HG03139 (cell line): ENCODE results near the gene CSMD2.

ENCODE experiments used
- ATAC-seq: cut with Tn5 transposase; IDR thresholded peaks from one replicate; pipeline ENCODE4 v1.9.1; 2021; ENCODE audit not compliant: unreplicated experiment

The CSMD2 gene

DNA sequence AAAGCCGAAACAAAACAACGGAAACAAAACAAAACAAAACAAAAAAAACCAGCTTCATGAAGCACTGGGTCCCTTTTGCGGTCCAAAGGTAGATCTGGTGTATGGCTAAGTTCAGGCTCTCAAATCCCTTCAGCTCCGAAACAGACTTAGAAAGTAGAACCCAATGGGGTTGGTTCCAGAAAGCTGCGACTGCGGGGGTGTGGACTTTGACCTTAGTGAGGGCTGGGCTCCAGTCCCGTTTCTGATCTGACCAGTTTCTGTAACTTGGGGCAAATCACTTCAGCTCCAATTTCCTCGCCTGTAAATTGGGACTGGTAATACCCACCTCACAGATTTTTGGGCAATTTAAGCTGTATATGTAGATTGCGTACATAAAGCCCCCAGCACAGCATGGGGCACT lies 587.4 kb downstream of the CSMD2 start:
- no peak for ATAC-seq

GRCh38 chr1:33576821-33577599 lies 588.0 kb downstream of the CSMD2 start:
- no peak for ATAC-seq

DNA sequence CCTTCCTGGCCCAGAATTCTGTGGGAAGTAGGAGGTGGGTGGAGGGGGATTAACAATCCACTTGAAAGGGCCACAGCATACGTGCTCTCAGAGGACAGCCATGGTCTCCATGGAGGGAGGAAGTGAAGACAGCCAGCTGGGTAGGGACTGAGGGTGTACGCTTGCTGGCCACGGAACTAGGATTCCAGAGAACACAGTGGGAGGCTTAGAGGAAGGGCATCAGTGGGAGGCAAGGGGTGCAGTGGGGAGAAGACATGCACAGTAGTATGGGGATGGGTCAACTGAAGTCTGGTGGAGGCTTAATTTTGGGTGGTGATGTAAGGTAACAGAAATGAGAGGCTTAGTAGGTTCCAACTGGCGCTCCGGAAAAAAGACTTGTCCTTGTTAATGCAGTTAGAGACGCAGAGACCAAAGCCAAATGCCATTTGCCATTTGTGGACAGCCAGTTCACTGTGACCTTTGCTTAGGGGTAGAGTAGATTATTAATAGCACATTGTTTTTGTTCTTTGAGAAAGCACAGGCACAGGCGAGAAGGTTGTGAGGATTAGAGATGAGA lies 589.6 kb downstream of the CSMD2 start:
- ATAC-seq, result no peak

GRCh38 chr1:33573661-33574060 lies 591.4 kb downstream of the CSMD2 start:
- ATAC-seq, result no peak

GRCh38 chr1:33572387-33572786 lies 592.6 kb downstream of the CSMD2 start:
- no peak for ATAC-seq

DNA sequence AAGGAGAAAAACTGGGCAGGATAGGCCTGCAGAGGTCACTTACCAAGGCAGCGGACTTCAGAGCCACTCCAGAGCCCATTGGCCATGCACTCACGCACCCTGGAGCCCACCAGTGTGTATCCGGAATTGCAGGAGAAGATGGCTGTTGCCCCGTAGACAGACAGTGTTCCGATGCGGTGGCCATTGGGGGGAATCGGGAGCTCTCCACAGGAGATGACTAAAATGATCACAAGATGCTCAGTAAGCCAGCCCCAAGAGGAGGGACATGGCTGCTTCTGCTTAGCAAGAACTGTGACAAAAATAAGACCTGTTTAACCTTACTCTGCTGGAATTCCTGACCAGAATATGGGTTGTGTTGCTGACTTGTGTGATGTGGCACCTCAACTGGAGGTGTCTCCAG lies 595.7 kb downstream of the CSMD2 start:
- ATAC-seq, result no peak

DNA sequence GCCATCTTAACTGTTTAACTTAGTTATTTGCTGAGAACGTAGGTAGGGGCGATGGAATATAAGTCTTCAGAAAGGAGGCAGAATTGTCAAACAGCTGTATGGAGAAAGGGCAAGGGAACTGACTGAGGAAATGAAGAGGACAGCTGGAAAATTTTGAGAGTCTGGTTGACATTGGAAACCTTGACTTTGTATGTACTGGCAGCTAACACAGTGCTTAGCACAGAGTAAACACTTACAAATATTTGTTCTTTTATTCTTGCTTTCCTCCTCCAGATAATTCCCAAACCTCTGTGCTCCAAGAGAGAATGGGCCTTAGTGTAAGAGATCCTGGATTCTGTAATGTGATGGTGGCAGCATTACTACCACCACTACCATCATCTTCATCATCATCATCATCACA lies 601.3 kb downstream of the CSMD2 start:
- no peak for ATAC-seq

- ATAC-seq, result no peak
Measured at GRCh38 chr1:33562563-33562962, 602.5 kb downstream of the CSMD2 start.

DNA sequence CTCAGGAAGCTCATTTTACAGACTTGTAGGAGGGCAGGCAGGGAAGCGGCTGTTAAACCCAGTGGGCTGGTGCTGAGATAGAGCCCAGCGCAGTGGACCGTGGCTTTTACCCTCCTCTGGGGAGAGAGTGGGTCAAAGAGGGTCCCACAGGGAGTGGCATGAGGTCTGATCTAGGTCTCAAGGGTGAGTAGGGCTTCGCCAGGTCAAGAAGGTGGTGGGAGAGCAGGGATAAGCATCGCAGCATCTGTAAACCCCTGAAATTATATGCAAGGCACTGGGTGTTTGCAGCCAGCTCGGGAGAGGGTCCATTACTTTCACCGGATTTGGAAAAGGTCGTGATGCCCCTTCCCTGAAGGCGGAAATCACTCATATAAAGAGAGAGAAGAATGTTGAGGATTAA lies 603.5 kb downstream of the CSMD2 start:
- no peak for ATAC-seq

- no peak for ATAC-seq
Measured at GRCh38 chr1:33560680-33561079, 604.4 kb downstream of the CSMD2 start.

- ATAC-seq, result no peak
Measured at GRCh38 chr1:33548721-33549120, 616.3 kb downstream of the CSMD2 start.

GRCh38 chr1:33548319-33548718 lies 616.7 kb downstream of the CSMD2 start:
- ATAC-seq, result no peak

- ATAC-seq, result no peak
Measured at GRCh38 chr1:33547576-33547975, 617.5 kb downstream of the CSMD2 start.

DNA sequence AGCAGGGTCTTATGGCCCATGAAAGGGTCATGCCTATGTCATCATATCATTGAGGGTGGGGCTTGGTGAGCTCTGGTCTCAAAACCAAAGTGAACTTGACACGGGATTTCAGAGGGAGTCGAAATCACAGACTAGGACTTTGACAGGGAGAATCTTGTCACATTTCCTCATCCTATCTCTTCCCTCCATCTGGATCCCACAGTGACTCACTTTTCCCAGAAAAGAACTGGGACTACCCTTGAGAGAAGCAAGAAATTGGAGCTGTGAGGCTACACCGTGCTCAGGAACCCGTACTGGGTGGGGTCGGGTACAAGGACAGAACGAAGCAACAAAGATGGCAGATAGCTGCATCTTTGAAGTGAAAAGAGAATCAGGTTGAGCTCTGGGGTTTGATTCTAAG lies 623.1 kb downstream of the CSMD2 start:
- ATAC-seq, result no peak

DNA sequence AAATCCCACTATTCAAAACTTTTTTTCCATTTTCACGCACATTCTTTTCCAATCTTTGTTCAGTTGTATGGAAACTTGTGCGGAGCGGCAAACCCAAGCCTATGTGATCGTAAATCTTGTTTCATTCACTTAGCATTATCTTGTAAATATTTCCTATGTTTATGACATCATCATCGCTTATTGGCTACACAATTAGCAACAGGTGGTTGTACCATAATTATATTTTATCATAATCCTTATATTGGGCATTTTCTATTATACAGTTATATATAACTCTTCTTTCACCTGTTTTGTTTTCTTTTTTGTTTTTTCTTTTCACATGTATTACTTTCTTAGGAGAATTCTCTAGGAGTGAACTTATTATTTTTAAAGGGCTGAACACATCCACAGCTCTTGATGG lies 627.1 kb downstream of the CSMD2 start:
- ATAC-seq, result no peak

DNA sequence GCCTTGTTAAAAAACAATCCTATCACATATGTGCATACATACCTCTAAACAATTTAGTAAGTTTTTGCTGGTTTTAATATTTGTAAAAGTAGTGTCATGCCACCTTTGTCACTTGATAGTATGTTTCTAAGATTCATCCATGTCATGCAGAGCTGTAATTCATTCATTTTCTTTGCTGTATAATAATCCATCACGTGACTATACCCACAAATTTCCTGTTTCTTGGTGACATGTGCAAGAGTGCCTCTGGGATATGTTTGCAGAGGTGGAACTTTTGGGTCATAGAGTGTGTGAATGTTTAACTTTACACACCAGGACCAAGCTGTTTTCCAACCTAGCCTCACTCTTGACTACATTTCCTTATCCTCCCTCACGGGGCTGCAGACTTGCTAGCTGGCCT lies 629.7 kb downstream of the CSMD2 start:
- no peak for ATAC-seq

DNA sequence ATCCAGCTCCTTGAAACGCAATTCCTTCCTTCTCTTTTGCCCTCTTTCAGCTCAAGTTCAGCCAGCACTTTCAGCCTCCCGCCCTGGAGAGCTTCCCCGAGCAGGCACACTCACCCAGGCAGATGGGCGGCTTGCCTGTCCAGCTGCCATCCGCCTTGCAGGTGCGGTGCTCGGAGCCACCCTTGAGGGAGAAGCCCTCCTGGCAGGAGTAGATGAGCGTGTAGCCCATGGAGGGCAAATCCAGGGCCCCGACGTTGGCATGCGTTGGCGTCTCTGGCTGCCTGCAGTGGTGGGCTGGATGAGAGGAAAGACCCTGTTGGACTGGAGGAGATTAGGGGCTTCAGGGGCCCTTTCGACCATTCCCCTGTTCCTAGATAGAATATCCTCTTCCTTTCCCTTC lies 632.1 kb downstream of the CSMD2 start:
- ATAC-seq, result no peak

- ATAC-seq, result no peak
Measured at GRCh38 chr1:33532250-33532649, 632.8 kb downstream of the CSMD2 start.

GRCh38 chr1:33529957-33530356 lies 635.1 kb downstream of the CSMD2 start:
- no peak for ATAC-seq

GRCh38 chr1:33527934-33528333 lies 637.1 kb downstream of the CSMD2 start:
- no peak for ATAC-seq

DNA sequence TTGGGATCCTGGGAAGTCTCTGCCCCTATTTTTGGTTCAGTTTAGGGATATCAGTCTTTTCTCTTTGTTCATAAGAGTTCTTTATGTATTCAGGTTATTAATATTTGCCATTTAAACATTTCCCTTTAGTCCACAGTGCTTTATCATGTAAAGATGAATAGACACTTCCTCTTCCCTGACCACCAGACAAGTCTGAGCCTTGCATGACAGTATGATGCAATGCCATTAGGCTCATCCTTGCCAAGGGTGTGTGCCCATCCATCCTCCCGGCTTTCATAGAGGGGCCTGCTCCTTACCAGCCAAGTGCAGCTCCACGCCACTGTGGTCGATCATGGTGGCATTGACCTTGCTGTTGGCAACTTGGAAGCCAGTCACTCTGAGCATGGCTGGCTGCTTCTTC lies 640.4 kb downstream of the CSMD2 start:
- ATAC-seq, result no peak

DNA sequence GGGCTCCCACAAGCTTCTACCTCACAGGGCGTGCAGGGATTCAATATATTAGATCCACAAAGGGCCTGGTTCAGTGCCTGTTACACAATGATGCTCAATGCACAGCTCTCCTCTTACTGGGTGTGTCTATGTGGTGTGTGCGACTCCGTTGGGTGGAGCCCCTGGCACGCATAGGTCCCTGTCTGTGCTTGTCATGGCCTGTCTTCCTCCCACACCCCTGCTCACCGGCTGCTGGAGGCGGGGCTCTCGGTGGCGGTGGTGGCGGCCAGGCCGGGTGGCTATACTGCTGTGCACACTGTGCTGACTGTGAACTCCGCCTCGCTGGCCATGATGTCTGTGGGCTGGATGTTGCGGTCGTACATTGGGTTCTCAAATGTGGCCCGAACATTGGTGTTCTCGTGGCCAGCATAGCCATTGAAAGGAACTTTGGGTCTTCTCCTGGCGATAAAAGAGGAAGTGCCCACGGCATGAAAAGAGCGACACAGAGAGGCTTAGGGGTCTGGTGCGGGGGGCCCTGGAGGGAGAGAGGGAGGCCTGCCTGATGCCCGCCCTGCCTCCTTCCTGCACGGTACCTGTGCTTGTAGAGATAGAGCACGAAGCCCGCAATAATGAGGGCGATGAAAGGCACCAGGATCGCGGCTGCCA lies 645.7 kb downstream of the CSMD2 start:
- no peak for ATAC-seq
